Ascending aorta (tissue), 2 donors: ENCODE data around the gene NAA10. TPM values are rescaled to one million over a fixed set of nuclear protein-coding genes. Genes with fewer than 3 reads are reported as not detected.

ENCODE experiments used
- DNase-seq, 2 donors: peaks; one replicate each; pipeline ENCODE4 v3.0.0-alpha.2; 2019; ENCODE audit warnings: low spot score in 2 of 2
- H3K27ac ChIP-seq, 2 donors: fragments of 200-600 bp; sonication (generic); one replicate each; pipeline ENCODE4 v1.5.1; 2016 to 2017; ENCODE audit warnings: mild to moderate bottlenecking in 1 of 2
- H3K27me3 ChIP-seq: fragments of 200-600 bp; sonication (generic); one replicate; pipeline ENCODE4 v1.5.1; 2017
- H3K36me3 ChIP-seq, 2 donors: fragments of 200-600 bp; sonication (generic); one replicate each; pipeline ENCODE4 v1.5.1; 2016
- H3K4me1 ChIP-seq, 2 donors: fragments of 200-600 bp; sonication (generic); one replicate each; pipeline ENCODE4 v1.5.1; 2016 to 2017; ENCODE audit warnings: mild to moderate bottlenecking in 1 of 2
- H3K4me3 ChIP-seq, 2 donors: fragments of 200-600 bp; sonication (generic); one replicate each; pipeline ENCODE4 v1.5.1; 2016 to 2017; ENCODE audit warnings: mild to moderate bottlenecking in 1 of 2
- H3K9me3 ChIP-seq, 2 donors: fragments of 200-600 bp; sonication (generic); one replicate each; pipeline ENCODE4 v1.5.1; 2016
- intact Hi-C: fragments of 100-400 bp; cut with DNase I; formaldehyde crosslinking; loops from one replicate; pipeline ENCODE4 v1.15.1; 2023
- total RNA-seq: library from RNA; depleted of rRNA; stranded (reverse); fragments of >200 nt; gene quantifications from one replicate; pipeline ENCODE4 v1.1.0, GENCODE V29; 2016
- TF ChIP-seq, protein P1 (sequence below), 3 experiments: fragments of 200-600 bp in 2 of 3; fragments of 450-650 bp in 1 of 3; sonication (generic) in 2 of 3; IDR thresholded peaks; one replicate each; pipeline ENCODE4 v1.5.1; 2016 to 2019; ENCODE audit warnings: antibody characterized with exemption in 3 of 3, mild to moderate bottlenecking in 1 of 3, moderate library complexity in 1 of 3

The NAA10 gene
- total RNA-seq, 1 donor from 2014 or later: 155 TPM

DNA sequence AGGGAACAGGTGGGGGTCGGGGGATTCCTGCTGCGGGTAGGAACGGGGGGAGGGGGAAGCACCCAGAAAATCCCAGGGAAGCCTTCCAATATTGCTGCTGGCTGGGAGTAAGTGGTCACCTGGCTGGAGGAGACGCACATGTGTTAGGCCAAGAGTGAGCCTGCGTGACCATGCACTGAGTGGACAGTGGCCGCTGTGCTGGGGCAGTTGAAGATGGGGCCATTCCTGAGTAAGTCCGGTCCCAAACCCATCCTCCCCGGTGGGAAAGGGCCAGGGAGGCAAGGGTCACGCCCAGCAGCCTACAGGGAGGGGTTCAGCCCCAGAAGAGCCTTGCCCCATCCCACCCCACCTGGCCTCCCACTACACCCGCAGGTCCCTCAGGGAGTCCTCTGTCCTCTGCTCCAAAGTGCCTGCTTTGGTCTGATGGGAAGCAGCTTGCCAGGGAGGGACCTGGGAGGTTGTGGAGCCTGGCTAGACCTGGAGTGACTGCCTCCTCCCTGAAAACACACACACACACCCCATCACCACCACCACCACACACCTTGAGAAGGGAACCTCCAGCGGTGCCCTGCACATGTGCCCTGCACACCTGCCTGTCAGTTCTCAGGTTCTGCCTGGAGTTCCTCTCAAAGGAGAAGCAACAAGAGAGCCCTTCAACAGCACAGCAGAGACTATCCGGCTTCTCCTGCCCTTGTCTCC, 54.9 kb downstream of the NAA10 start:
- intact Hi-C loops: no loop called here
- H3K9me3 ChIP-seq: no peaks in the 10 kb centered on the region

More for the DNA sequence above, 54.9 kb downstream of the NAA10 start:
- Histone ChIP-seq H3K27me3 (peaks cover 1% of the 10 kb centered on the region), H3K27ac (no peak overlapping the region), H3K36me3 (no peaks in the 10 kb centered on the region), H3K4me3 (no peak overlapping the region), H3K4me1 (no peaks in the 10 kb centered on the region)
- DNase-seq: no peak
- TF ChIP-seq, protein P1, sequence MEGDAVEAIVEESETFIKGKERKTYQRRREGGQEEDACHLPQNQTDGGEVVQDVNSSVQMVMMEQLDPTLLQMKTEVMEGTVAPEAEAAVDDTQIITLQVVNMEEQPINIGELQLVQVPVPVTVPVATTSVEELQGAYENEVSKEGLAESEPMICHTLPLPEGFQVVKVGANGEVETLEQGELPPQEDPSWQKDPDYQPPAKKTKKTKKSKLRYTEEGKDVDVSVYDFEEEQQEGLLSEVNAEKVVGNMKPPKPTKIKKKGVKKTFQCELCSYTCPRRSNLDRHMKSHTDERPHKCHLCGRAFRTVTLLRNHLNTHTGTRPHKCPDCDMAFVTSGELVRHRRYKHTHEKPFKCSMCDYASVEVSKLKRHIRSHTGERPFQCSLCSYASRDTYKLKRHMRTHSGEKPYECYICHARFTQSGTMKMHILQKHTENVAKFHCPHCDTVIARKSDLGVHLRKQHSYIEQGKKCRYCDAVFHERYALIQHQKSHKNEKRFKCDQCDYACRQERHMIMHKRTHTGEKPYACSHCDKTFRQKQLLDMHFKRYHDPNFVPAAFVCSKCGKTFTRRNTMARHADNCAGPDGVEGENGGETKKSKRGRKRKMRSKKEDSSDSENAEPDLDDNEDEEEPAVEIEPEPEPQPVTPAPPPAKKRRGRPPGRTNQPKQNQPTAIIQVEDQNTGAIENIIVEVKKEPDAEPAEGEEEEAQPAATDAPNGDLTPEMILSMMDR (IDR thresholded peaks at IDR 0.05): no peak

Other genes starting within 250 kb of the NAA10 start
- gene SLC6A8, start 247.1 kb downstream of the NAA10 start, total RNA-seq: 44.2 TPM
- gene BCAP31, start 210.7 kb downstream of the NAA10 start, total RNA-seq: 63.0 TPM
- gene ABCD1, start 210.2 kb downstream of the NAA10 start, total RNA-seq: 14.7 TPM
- gene PLXNB3, start 170.8 kb downstream of the NAA10 start, total RNA-seq: 99.1 TPM
- gene SRPK3, start 154.0 kb downstream of the NAA10 start, total RNA-seq: 4.5 TPM
- 351 TPM for gene IDH3G, start 140.7 kb downstream of the NAA10 start, total RNA-seq
- gene SSR4, start 140.4 kb downstream of the NAA10 start, total RNA-seq: 331 TPM
- 23.2 TPM for gene PDZD4, start 104.5 kb downstream of the NAA10 start, total RNA-seq
- 25.8 TPM for gene L1CAM, start 48.9 kb downstream of the NAA10 start, total RNA-seq
- gene AVPR2, start 30.4 kb downstream of the NAA10 start, total RNA-seq: 4.8 TPM
- 94.3 TPM for gene ARHGAP4, start 8.8 kb downstream of the NAA10 start, total RNA-seq
- 15.5 TPM for gene RENBP, start 9.6 kb upstream of the NAA10 start, total RNA-seq
- gene HCFC1, start 36.8 kb upstream of the NAA10 start, total RNA-seq: 91.4 TPM
- gene TMEM187, start 37.7 kb upstream of the NAA10 start, total RNA-seq: 4.4 TPM
- gene IRAK1, start 84.9 kb upstream of the NAA10 start, total RNA-seq: 105 TPM
- gene MECP2, start 162.7 kb upstream of the NAA10 start, total RNA-seq: 65.7 TPM
- not detected for gene OPN1LW, start 209.2 kb upstream of the NAA10 start, total RNA-seq
- gene OPN1MW, start 247.6 kb upstream of the NAA10 start, total RNA-seq: not detected